ENCODE results near the gene PPP1R1C. TPM values are rescaled to one million over a fixed set of nuclear protein-coding genes. Genes with fewer than 3 reads are reported as not detected.

The PPP1R1C gene
- total RNA-seq, 1 donor from 2014 or later: 5.5 TPM

DNA sequence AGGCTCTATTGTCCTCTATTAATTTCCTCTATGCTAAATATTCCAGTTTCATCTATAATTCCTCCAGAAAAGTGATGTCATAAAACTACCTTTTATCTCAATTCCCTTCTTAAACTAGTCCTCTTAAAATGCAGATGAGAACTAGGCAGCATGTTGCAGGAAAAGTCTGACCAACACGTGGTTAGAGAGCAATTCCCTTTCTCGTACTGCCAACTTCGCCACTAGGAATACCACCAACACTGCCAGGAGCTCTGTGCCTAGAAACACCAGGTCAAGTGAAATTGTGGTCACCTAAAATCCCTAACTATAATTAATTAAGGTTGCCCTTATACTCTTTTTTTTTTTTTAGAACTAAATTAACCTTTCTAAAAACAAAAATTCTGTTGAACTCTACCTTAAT lies 127.7 kb downstream of the PPP1R1C start:
- no peaks in the 10 kb centered on the region for H3K9me3 Mint-ChIP-seq
- H3K4me3 Mint-ChIP-seq: no peak overlapping the region

DNA sequence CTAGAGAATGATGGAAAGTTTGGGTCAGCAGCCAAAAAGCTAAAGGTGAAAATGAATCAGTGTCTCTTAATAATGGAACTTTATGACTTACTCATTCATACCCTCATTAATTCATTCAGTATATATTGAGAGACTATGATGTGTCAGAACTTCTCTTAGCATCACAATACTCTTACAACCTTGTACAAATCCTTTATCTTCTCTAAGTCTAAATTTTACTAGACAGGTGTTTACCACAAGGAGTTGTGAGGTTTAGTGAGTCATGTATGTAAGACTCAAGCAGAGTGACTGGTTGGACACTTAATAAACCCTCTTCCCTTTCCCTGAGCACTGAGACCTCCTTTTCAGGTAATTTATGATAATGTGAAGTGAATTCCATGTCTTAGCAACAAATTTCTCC lies 129.6 kb downstream of the PPP1R1C start:
- Mint-ChIP-seq H3K4me1 (peaks cover 9% of the 10 kb centered on the region), H3K36me3 (no peaks in the 10 kb centered on the region), H3K27ac (no peak overlapping the region), H3K9me3 (no peaks in the 10 kb centered on the region), H3K27me3 (ENCODE audit: insufficient read depth, low read depth) (no peaks in the 10 kb centered on the region), H3K4me3 (no peak overlapping the region)
- H4K20me1 ChIP-seq (ENCODE audit: low read depth): no peaks in the 10 kb centered on the region
- H3K36me3 ChIP-seq: no peaks in the 10 kb centered on the region
- no peaks in the 10 kb centered on the region for H3K9me3 ChIP-seq (ENCODE audit: low read depth)
- no peak overlapping the region for H2AFZ ChIP-seq (replicated peaks)
- no peak overlapping the region for H3K27ac ChIP-seq
- no peak for TF ChIP-seq EZH2phosphoT487 (IDR thresholded peaks at IDR 0.05)
- no peak for TF ChIP-seq EZH2 (IDR thresholded peaks at IDR 0.05)
- TF ChIP-seq, protein P1, sequence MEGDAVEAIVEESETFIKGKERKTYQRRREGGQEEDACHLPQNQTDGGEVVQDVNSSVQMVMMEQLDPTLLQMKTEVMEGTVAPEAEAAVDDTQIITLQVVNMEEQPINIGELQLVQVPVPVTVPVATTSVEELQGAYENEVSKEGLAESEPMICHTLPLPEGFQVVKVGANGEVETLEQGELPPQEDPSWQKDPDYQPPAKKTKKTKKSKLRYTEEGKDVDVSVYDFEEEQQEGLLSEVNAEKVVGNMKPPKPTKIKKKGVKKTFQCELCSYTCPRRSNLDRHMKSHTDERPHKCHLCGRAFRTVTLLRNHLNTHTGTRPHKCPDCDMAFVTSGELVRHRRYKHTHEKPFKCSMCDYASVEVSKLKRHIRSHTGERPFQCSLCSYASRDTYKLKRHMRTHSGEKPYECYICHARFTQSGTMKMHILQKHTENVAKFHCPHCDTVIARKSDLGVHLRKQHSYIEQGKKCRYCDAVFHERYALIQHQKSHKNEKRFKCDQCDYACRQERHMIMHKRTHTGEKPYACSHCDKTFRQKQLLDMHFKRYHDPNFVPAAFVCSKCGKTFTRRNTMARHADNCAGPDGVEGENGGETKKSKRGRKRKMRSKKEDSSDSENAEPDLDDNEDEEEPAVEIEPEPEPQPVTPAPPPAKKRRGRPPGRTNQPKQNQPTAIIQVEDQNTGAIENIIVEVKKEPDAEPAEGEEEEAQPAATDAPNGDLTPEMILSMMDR (IDR thresholded peaks at IDR 0.05): no peak
- H3K79me2 ChIP-seq (ENCODE audit: low read depth): no peaks in the 10 kb centered on the region
- peaks cover 7% of the 10 kb centered on the region for H3K4me1 ChIP-seq
- no peaks in the 10 kb centered on the region for H3K27me3 ChIP-seq
- H3K4me2 ChIP-seq: no peak overlapping the region
- no peak for DNase-seq (ENCODE audit: low spot score)
- H3K4me3 ChIP-seq: no peak overlapping the region
- H3F3A ChIP-seq (ENCODE audit: low read depth): no peaks in the 10 kb centered on the region
- no peak overlapping the region for H3K9ac ChIP-seq

More for the DNA sequence above, 127.7 kb downstream of the PPP1R1C start:
- H3K36me3 Mint-ChIP-seq: no peaks in the 10 kb centered on the region
- Histone ChIP-seq H3K9ac (no peak overlapping the region), H3K79me2 (ENCODE audit: low read depth) (no peaks in the 10 kb centered on the region), H3F3A (ENCODE audit: low read depth) (no peaks in the 10 kb centered on the region), H3K36me3 (no peaks in the 10 kb centered on the region), H3K9me3 (ENCODE audit: low read depth) (no peaks in the 10 kb centered on the region), H3K4me1 (peaks cover 11% of the 10 kb centered on the region), H3K4me2 (no peak overlapping the region), H2AFZ (replicated peaks) (no peak overlapping the region), H4K20me1 (ENCODE audit: low read depth) (no peaks in the 10 kb centered on the region), H3K27me3 (no peaks in the 10 kb centered on the region), H3K27ac (no peak overlapping the region), H3K4me3 (no peak overlapping the region)
- H3K4me1 Mint-ChIP-seq: peaks cover 10% of the 10 kb centered on the region
- no peaks in the 10 kb centered on the region for H3K27me3 Mint-ChIP-seq (ENCODE audit: insufficient read depth, low read depth)
- DNase-seq (ENCODE audit: low spot score): no peak
- no peak overlapping the region for H3K27ac Mint-ChIP-seq
- TF ChIP-seq EZH2 (IDR thresholded peaks at IDR 0.05): no peak
- no peak for TF ChIP-seq EZH2phosphoT487 (IDR thresholded peaks at IDR 0.05)
- TF ChIP-seq, protein P1 (IDR thresholded peaks at IDR 0.05): no peak

DNA sequence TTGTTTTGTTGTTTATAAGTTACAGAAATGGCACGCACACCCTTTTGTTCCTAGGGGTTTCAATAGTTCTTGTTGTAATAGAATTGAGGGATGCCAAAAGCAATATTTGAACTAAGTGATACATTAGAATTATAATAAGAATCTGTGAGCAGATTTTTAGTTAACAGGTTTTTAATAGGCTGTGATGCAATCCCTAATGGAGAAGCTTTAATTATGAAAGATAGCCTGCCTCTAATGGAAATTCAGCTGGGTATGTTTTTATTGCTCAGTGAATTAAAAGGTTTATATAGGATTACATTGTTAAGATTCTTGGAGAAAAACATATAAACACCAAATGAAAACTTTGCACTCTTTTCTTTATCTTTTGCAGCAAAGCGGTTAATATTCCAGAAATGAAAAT lies 131.1 kb downstream of the PPP1R1C start:
- Mint-ChIP-seq H3K4me1 (no peaks in the 10 kb centered on the region), H3K27me3 (ENCODE audit: insufficient read depth, low read depth) (no peaks in the 10 kb centered on the region), H3K4me3 (no peak overlapping the region), H3K27ac (no peak overlapping the region), H3K9me3 (no peaks in the 10 kb centered on the region), H3K36me3 (no peaks in the 10 kb centered on the region)
- no peaks in the 10 kb centered on the region for H3F3A ChIP-seq (ENCODE audit: low read depth)
- H3K9me3 ChIP-seq (ENCODE audit: low read depth): no peaks in the 10 kb centered on the region
- H2AFZ ChIP-seq (replicated peaks): no peak overlapping the region
- H3K9ac ChIP-seq: no peak overlapping the region
- no peak overlapping the region for H3K4me2 ChIP-seq
- H3K4me3 ChIP-seq: no peak overlapping the region
- no peaks in the 10 kb centered on the region for H3K27me3 ChIP-seq
- peaks cover 6% of the 10 kb centered on the region for H3K4me1 ChIP-seq
- H3K27ac ChIP-seq: no peak overlapping the region
- no peak for DNase-seq (ENCODE audit: low spot score)
- TF ChIP-seq, protein P1 (IDR thresholded peaks at IDR 0.05): no peak
- no peaks in the 10 kb centered on the region for H4K20me1 ChIP-seq (ENCODE audit: low read depth)
- H3K36me3 ChIP-seq: no peaks in the 10 kb centered on the region
- no peaks in the 10 kb centered on the region for H3K79me2 ChIP-seq (ENCODE audit: low read depth)

DNA sequence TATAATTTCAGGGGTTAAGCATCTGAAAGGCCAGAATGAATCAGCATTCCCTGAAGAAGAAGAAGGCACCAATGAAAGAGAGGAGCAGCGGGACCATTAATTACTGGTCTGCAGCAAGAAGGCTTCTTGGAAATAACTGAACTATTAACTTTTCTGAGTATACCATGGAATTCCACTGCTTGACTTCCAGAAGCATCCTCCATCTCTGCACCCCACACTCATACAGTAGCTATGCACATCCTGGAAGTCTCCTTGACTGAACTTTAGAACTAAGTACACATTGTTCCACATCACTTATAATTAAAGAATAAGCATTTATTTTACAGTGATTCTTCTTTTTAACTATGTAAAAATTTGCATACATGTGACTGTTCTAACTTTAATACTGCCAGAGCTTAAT lies 131.5 kb downstream of the PPP1R1C start:
- no peak for TF ChIP-seq EZH2 (IDR thresholded peaks at IDR 0.05)

More for the DNA sequence above, 131.5 kb downstream of the PPP1R1C start:
- H3K4me3 Mint-ChIP-seq: no peak overlapping the region
- Histone ChIP-seq H4K20me1 (ENCODE audit: low read depth) (no peaks in the 10 kb centered on the region), H3F3A (ENCODE audit: low read depth) (no peaks in the 10 kb centered on the region), H3K36me3 (no peaks in the 10 kb centered on the region), H3K79me2 (ENCODE audit: low read depth) (no peaks in the 10 kb centered on the region), H3K9me3 (ENCODE audit: low read depth) (no peaks in the 10 kb centered on the region), H3K27ac (no peak overlapping the region), H3K4me1 (peaks cover 6% of the 10 kb centered on the region), H3K4me3 (no peak overlapping the region), H2AFZ (replicated peaks) (no peak overlapping the region), H3K9ac (no peak overlapping the region), H3K27me3 (no peaks in the 10 kb centered on the region), H3K4me2 (no peak overlapping the region)
- no peaks in the 10 kb centered on the region for H3K36me3 Mint-ChIP-seq
- H3K9me3 Mint-ChIP-seq: no peaks in the 10 kb centered on the region
- H3K27ac Mint-ChIP-seq: no peak overlapping the region
- no peak for DNase-seq (ENCODE audit: low spot score)
- H3K4me1 Mint-ChIP-seq: no peaks in the 10 kb centered on the region
- no peaks in the 10 kb centered on the region for H3K27me3 Mint-ChIP-seq (ENCODE audit: insufficient read depth, low read depth)
